ENCODE results near the gene TMEM150C.
"Not testable (repeated sequence)": the region's sequence is repeated elsewhere in the genome, so short reads cannot be mapped to it uniquely, and the experiment has no call there.

The TMEM150C gene

DNA sequence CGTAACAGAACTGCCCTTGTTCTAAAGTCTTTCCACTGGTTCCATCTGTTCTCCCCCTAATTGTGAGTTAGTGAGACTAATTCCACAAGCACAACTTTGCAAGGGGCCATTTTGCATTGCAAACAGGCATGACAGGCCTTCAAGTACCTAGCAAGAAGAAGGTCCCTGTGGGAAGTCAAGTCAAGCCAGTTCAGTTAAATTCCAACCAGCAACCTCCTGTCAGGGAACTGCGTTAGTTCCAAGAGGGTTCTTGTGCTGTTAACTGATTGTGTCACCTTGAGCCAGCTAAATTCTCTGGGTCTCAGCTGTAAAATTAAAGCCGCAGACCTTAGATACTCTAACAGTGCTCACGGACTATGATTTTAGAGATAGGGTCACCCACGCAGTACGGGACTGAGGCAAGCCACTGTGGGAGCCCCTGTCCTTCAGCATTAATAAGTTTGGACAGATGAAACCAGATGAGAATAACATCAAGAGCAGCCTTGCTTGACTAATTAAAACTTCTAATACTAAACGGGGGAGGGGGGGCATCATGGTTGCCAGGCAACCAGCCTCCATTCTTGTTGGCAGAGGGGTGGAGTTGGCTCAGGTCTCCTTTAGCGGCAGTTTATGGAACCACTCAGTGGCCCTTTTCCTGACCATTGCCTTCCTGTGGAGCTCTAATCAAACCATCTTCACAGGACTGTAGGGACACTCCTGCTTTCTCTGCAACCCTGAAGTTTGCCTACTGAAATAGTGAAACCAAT is 24.1 kb upstream of the TMEM150C start:
- H3K4me1 Mint-ChIP-seq (ENCODE audit: low read depth) = no peaks in the 10 kb centered on the region

DNA sequence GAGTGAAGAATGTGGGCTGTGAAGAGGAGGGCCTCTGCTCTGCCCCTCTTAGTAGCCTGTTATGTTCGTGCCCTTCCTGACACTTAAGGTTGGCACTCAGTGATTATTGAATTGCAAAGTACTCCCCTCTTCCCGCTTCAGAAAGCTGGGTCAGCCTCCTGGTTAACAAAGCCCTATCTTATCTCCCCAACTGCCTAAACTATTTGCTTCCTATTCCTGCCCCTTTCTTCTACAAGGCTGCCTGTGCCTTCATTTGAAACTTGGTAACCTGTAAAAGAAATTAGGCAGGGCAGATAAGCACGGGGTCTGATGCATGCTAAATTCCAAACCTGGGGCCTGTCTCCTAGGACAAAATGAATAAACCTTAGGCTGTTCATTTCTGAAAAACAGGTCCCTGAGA is 23.1 kb upstream of the TMEM150C start:
- no peak overlapping the region for H3K4me3 Mint-ChIP-seq
- H3K4me1 Mint-ChIP-seq (ENCODE audit: low read depth) = no peaks in the 10 kb centered on the region
- no peaks in the 10 kb centered on the region for H3K36me3 Mint-ChIP-seq (ENCODE audit: low read depth)
- DNase-seq (ENCODE audit: low spot score) = no peak
- H3K27me3 Mint-ChIP-seq (ENCODE audit: low read depth) = peaks cover 12% of the 10 kb centered on the region
- no peaks in the 10 kb centered on the region for H3K9me3 Mint-ChIP-seq
- H3K27ac Mint-ChIP-seq = no peak overlapping the region

More for the DNA sequence above, 24.1 kb upstream of the TMEM150C start:
- Mint-ChIP-seq H3K36me3 (ENCODE audit: low read depth) (no peaks in the 10 kb centered on the region), H3K27me3 (ENCODE audit: low read depth) (peaks cover 14% of the 10 kb centered on the region), H3K9me3 (no peaks in the 10 kb centered on the region), H3K27ac (no peak overlapping the region), H3K4me3 (no peak overlapping the region)
- DNase-seq (ENCODE audit: low spot score) = no peak

DNA sequence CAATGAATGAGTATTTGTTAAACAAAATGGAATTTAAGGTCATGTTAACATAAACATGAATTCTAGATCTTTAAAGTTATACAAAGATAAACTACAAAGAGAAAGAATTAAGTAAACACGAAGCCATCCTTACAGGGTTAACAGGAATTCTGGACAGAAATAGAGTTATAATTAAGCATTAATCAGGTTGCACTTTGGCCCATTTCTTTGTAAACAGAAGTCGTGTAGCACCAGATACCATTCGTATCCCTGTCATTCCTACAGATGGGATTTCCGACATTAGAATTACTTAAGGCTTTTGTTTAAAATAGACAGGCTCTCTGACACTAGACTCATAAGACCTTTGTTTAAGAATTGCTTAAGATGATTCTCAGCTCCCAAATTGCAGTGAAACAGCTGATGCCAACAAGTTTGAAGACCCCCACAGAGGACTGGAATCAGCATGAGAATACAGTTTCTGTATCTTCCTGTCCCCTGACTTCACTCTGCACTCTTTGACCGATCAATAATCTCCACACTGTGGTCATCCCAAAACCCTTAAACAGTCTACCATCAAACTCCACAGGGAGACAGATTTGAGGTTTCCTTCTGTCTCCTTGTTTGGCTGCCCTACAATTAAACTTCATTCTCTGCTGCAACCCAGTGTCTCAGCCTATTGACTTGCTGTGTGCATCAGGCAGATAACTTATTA is 22.3 kb upstream of the TMEM150C start:
- H3K4me3 Mint-ChIP-seq = no peak overlapping the region
- peaks cover 11% of the 10 kb centered on the region for H3K27me3 Mint-ChIP-seq (ENCODE audit: low read depth)
- no peaks in the 10 kb centered on the region for H3K4me1 Mint-ChIP-seq (ENCODE audit: low read depth)
- no peak overlapping the region for H3K27ac Mint-ChIP-seq
- no peaks in the 10 kb centered on the region for H3K9me3 Mint-ChIP-seq
- no peaks in the 10 kb centered on the region for H3K36me3 Mint-ChIP-seq (ENCODE audit: low read depth)
- no peak for DNase-seq (ENCODE audit: low spot score)

DNA sequence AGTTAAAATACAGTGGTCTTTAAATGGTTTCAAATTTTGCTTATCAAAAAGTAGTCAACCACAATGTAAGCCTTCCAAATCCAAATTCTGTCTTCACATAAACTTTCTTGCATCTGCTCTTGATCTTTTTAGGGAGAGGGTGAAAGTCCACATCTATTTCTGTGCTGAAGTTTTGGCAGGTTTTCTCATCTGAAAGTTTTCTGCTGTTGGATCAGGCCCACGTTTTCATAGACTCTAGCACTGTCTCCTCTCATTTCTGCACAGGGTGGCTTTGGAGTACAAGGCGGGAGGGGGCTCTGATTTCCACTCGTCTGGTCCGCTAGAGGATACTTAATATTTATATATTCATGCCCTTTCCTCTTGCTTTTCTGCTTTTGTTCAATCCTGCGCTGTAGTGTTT is 18.1 kb upstream of the TMEM150C start:
- H3K4me3 Mint-ChIP-seq = no peak overlapping the region
- H3K36me3 Mint-ChIP-seq (ENCODE audit: low read depth) = no peaks in the 10 kb centered on the region
- peaks cover 6% of the 10 kb centered on the region for H3K27me3 Mint-ChIP-seq (ENCODE audit: low read depth)

DNA sequence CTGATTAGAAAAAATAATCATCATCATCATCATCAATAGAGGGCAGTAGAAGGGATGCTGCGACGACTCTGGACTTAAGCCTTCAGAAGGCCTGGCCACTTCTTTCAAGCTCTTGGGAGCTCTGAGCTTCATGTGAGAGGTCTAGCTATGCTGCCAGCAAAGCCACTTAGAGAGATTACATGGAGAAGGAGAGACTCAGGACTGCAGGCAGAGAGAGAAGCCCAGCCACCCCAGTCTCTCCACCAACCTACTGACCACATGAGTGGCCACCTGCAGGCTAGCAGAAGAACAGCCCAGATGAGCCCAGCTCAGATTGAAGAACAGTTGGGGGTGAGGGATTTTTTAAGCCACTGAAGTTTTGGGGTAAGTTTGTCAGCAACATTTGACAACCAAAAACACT is 17.1 kb upstream of the TMEM150C start:
- Mint-ChIP-seq H3K9me3 (no peaks in the 10 kb centered on the region), H3K4me3 (no peak overlapping the region), H3K27me3 (ENCODE audit: low read depth) (peaks cover 5% of the 10 kb centered on the region), H3K4me1 (ENCODE audit: low read depth) (no peaks in the 10 kb centered on the region), H3K27ac (no peak overlapping the region), H3K36me3 (ENCODE audit: low read depth) (no peaks in the 10 kb centered on the region)
- DNase-seq (ENCODE audit: low spot score) = no peak

More for the DNA sequence above, 18.1 kb upstream of the TMEM150C start:
- Mint-ChIP-seq H3K27ac (no peak overlapping the region), H3K9me3 (no peaks in the 10 kb centered on the region), H3K4me1 (ENCODE audit: low read depth) (no peaks in the 10 kb centered on the region)
- DNase-seq (ENCODE audit: low spot score) = no peak

DNA sequence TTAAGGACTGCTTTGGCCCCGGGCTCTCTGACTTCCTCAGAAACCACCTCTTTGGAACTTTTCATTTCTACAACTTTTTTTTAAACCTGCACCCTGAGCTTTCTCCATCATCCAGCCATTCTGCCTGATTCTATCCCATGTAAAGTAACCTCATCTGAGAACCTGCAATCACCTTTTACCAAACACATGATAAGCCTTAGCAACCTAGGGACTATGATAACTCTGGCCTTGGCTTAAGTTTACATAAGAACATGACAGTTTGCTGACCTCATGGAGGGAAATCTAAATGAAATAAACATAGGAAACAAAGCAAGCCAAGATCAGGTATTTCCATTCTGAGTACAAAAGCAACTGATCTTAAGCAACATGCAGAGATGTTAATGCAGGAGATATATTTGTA is 15.7 kb upstream of the TMEM150C start:
- no peak overlapping the region for H3K4me3 Mint-ChIP-seq
- no peaks in the 10 kb centered on the region for H3K4me1 Mint-ChIP-seq (ENCODE audit: low read depth)
- peaks cover 3% of the 10 kb centered on the region for H3K27me3 Mint-ChIP-seq (ENCODE audit: low read depth)
- H3K27ac Mint-ChIP-seq = no peak overlapping the region
- no peak for DNase-seq (ENCODE audit: low spot score)
- no peaks in the 10 kb centered on the region for H3K9me3 Mint-ChIP-seq
- no peaks in the 10 kb centered on the region for H3K36me3 Mint-ChIP-seq (ENCODE audit: low read depth)

DNA sequence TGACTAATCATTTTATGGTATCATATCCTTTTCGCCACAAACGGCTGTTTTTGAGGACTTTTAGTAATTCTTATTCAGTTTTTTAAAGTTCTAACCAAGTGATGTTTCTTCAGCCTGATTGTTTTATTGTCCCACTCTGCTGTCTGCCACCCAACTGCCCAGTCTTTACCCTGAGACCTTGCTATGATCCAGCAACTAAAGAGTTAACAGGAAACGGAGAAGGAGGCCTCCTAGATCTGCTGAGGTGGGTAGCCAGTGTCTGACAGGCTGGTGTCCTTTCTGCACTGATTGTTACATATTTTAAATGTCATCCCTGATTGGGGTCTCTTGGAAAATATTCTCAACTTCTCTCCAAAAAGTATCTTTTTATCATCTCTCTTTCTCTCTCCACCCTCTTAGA is 7.9 kb upstream of the TMEM150C start:
- Mint-ChIP-seq H3K27ac (no peak overlapping the region), H3K27me3 (ENCODE audit: low read depth) (peaks cover 11% of the 10 kb centered on the region), H3K9me3 (no peaks in the 10 kb centered on the region), H3K4me1 (ENCODE audit: low read depth) (no peaks in the 10 kb centered on the region), H3K36me3 (ENCODE audit: low read depth) (no peaks in the 10 kb centered on the region), H3K4me3 (no peak overlapping the region)
- no peak for DNase-seq (ENCODE audit: low spot score)

DNA sequence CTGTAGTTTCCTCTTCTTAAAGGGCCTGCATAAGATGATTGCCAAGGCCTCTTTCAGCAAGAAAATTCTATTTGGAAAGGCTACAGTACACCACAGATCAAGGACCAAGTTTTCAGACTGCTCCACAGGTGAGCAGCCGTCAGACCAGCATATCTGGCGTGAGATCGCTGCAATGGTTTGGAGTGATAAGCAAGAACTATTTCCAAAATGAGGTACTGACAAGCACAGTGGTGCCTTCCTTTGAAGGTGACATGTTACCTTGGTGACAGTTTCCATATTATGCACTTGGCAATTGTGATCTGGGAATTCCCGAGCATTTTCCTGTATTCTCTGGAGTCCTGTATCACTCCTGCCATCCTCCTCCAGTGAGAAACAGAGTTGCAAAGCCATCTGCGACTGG is 7.3 kb upstream of the TMEM150C start:
- Mint-ChIP-seq H3K27me3 (ENCODE audit: low read depth) (peaks cover 13% of the 10 kb centered on the region), H3K4me1 (ENCODE audit: low read depth) (no peaks in the 10 kb centered on the region), H3K36me3 (ENCODE audit: low read depth) (no peaks in the 10 kb centered on the region), H3K27ac (no peak overlapping the region), H3K9me3 (no peaks in the 10 kb centered on the region), H3K4me3 (no peak overlapping the region)
- no peak for DNase-seq (ENCODE audit: low spot score)

DNA sequence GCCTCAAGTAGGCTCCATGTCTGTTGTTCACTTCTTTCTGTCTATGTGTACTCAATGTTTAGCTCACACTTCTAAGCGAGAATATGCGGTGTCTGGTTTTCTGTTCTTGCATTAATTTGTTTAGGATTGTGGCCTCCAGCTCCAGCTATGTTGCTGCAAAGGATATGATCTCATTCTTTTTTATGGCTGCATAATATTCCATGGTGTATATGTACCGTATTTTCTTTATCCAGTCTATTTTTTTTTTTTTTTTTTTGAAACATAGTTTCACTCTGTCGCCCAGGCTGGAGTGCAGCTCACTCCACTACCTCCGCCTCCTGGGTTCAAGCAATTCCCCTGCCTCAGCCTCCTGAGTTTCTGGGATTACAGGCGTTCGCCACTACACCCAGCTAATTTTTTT is 5.7 kb upstream of the TMEM150C start:
- no peak for DNase-seq (ENCODE audit: low spot score)
- Mint-ChIP-seq H3K27ac (no peak overlapping the region), H3K36me3 (ENCODE audit: low read depth) (no peaks in the 10 kb centered on the region), H3K4me3 (no peak overlapping the region), H3K27me3 (ENCODE audit: low read depth) (peaks cover 27% of the 10 kb centered on the region), H3K9me3 (no peaks in the 10 kb centered on the region), H3K4me1 (ENCODE audit: low read depth) (peaks cover 3% of the 10 kb centered on the region)

DNA sequence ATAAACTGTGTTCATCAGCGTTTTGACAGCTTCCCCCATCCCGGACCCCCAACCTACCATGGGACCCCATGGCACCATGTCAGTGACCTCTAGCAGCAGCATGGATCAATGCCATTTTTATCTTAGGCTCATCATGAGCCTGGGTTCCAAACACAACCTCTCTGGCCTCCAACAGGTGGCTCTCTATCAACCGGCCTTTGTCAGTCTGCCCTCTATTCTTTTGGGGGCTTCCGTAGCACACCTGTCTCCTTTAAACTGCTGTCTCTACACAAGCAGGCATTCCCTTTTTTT is 721 bp upstream of the TMEM150C start:
- Mint-ChIP-seq H3K9me3 (no peaks in the 10 kb centered on the region), H3K27me3 (ENCODE audit: low read depth) (peaks cover 57% of the 10 kb centered on the region), H3K36me3 (ENCODE audit: low read depth) (peaks cover 5% of the 10 kb centered on the region), H3K4me3 (peak overlapping the region; percentile 76), H3K27ac (no peak overlapping the region), H3K4me1 (ENCODE audit: low read depth) (peaks cover 10% of the 10 kb centered on the region)
- DNase-seq (ENCODE audit: low spot score) = no peak

DNA sequence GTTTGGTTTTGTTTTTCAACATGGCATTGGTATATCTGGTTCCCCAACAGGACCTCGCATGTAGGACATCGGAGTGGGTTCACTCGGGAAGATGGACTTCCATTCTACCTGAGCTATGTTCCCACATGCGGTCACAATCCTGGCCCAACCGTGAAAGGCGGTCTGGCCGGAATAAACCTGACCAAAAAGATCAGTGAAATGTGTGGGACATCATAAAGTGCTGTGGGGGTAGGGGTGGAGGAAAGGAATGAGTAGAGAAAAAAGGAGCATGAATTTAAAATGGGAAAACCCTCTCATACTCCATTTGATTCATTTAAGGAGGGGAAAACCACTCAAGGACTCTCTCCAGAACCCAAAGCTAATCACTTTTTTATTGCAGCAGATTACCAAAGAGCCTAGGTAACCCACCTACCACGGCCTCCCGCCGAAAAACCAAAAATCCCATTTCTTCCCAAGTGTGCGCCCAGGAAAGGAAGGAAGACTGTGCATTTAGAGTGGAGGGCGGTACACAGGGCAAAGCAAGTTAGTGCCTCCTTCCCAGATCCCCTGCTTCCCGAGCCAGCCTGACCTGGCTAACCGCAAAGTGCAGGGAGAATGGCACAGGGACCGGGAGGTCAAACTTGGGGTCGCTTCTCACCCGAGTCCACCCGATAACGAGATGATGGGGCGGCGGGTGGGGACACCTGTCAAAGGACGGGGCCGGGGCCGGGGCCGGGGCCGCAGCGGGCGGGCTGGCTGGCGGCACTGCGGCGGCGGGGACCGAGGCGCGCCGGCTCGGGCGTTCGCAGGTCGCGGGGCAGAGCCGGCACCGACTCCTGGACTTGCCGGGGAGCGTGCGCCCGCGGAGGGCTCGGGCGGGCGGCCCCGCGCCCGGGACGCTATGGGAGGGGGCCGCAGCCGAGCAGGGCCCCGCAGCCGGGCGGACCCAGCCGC is 669 bp downstream of the TMEM150C start:
- Mint-ChIP-seq H3K36me3 (ENCODE audit: low read depth) (peaks cover 5% of the 10 kb centered on the region), H3K9me3 (no peaks in the 10 kb centered on the region), H3K4me1 (ENCODE audit: low read depth) (peaks cover 10% of the 10 kb centered on the region), H3K4me3 (peak overlapping the region; percentile 75), H3K27ac (no peak overlapping the region), H3K27me3 (ENCODE audit: low read depth) (peaks cover 66% of the 10 kb centered on the region)
- DNase-seq (ENCODE audit: low spot score) = no peak

DNA sequence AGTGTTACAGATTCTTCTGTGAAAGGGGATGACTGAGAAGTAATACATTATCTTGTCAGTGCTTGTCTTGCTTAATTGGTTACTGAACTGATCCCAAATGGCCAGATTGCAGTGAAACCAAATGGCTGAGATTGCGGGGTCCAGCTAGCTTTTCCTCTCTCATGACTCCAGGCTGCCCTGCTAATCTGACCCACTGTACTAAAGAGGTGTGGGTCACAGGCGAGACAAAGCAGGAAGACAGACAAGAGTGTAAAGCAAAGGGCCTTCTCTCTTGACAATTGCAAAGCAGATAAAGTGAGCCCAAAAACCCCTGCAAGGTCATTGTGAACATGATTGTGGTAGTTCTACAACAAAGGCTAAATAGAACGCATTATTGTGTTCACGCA is 2.1 kb downstream of the TMEM150C start:
- Mint-ChIP-seq H3K9me3 (no peaks in the 10 kb centered on the region), H3K27ac (no peak overlapping the region), H3K4me1 (ENCODE audit: low read depth) (peaks cover 10% of the 10 kb centered on the region), H3K36me3 (ENCODE audit: low read depth) (peaks cover 5% of the 10 kb centered on the region), H3K4me3 (no peak overlapping the region), H3K27me3 (ENCODE audit: low read depth) (peaks cover 69% of the 10 kb centered on the region)
- DNase-seq (ENCODE audit: low spot score) = no peak

DNA sequence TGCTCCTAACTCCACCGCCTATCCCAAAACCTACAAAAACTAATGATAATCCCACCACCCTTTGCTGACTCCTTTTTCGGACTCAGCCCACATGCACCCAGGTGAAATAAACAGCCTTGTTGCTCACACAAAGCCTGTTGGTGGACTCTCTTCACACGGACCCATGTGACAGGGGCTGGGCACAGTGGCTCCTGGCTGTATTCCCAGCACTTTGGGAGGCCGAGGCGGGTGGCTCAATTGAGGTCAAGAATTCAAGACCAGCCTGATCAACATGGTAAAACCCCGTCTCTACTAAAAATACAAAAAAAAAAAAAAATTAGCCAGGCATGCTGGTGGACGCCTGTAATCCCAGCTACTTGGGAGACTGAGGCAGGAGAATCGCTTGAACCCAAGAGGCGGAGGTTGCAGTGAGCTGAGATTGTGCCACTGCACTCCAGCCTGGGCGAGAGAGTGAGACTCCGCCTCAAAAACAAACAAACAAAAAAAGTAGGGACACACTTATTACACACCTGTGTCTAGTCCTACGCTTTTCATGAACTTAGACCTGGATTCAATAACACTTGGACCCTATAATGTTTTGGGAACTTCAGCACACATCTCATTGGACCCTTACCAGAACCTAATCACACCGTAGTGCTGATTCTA is 2.6 kb downstream of the TMEM150C start:
- H3K9me3 Mint-ChIP-seq; H3K36me3 Mint-ChIP-seq (ENCODE audit: low read depth); H3K27ac Mint-ChIP-seq; DNase-seq (ENCODE audit: low spot score); H3K4me3 Mint-ChIP-seq: not testable (repeated sequence)
- Mint-ChIP-seq H3K27me3 (ENCODE audit: low read depth) (peaks cover 70% of the 10 kb centered on the region), H3K4me1 (ENCODE audit: low read depth) (peaks cover 10% of the 10 kb centered on the region)

DNA sequence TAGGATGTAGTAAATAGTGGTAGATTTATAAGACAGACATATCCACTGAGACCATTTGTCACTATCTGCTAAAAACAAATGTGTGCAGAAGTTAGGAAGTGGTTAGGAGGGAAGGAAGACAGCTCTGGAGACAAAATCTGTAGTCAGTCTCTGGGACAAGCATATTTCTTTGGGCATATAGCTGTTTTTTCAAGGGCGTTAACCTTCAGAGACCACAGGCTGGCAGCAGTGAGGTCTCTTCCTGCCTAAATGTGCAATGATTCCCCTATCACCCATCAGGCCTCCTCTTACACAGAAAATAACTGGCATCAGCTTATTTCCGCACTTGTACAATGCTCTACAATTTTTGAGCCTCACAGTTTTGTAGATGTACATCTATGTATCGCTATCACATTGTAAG is 6.5 kb downstream of the TMEM150C start:
- DNase-seq (ENCODE audit: low spot score) = no peak
- Mint-ChIP-seq H3K9me3 (no peaks in the 10 kb centered on the region), H3K36me3 (ENCODE audit: low read depth) (no peaks in the 10 kb centered on the region), H3K27me3 (ENCODE audit: low read depth) (peaks cover 44% of the 10 kb centered on the region), H3K4me1 (ENCODE audit: low read depth) (no peaks in the 10 kb centered on the region), H3K27ac (no peak overlapping the region), H3K4me3 (no peak overlapping the region)

Measured in T-helper 2 cell treated with Interferon-gamma antibody and Interleukin-4, amounts not matched to agents 5 μg/mL and 100 μg/mL, for 36 hours (primary cell).